Stimulated activated CD8-positive, alpha-beta memory T cell treated with anti-CD3 and anti-CD28 coated beads, Interleukin-15, amount 100 ng/mL, for 4 hours (primary cell): ENCODE measurements around the gene HPX.

ENCODE experiments used
- DNase-seq, 2 donors: peaks; one replicate each; pipeline ENCODE4 v3.0.0-alpha.2; 2020; ENCODE audit warnings: low read depth in 2 of 2

The HPX gene, protein sequence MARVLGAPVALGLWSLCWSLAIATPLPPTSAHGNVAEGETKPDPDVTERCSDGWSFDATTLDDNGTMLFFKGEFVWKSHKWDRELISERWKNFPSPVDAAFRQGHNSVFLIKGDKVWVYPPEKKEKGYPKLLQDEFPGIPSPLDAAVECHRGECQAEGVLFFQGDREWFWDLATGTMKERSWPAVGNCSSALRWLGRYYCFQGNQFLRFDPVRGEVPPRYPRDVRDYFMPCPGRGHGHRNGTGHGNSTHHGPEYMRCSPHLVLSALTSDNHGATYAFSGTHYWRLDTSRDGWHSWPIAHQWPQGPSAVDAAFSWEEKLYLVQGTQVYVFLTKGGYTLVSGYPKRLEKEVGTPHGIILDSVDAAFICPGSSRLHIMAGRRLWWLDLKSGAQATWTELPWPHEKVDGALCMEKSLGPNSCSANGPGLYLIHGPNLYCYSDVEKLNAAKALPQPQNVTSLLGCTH

GRCh38 chr11:6440906-6441358 lies at the start of gene HPX:
Gene HPX (minus strand): TSS chr11:6440987. CDS start chr11:6440963, 24 bp downstream.
- DNase-seq = no peak

GRCh38 chr11:6489306-6489705 lies 48.5 kb upstream of the HPX start:
- DNase-seq = no peak

- no peak for DNase-seq
Measured at GRCh38 chr11:6488821-6489220, 48.0 kb upstream of the HPX start.

DNA sequence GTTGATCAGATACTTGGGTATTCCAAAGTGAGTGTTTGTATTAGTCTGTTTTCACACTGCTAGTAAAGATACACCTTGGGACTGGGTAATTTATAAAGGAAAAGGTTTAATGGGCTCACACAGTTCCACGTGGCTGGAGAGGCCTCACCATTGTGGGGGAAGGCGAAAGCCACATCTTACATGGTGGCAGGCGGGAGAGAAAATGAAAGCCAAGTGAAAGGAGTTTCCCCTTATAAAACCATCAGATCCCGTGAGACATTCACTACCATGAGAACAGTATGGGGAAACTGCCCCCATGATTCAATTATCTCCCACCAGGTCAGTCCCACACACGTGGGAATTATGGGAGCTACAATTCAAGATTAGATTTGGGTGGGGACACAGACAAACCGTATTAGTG lies 47.6 kb upstream of the HPX start:
- no peak for DNase-seq

DNA sequence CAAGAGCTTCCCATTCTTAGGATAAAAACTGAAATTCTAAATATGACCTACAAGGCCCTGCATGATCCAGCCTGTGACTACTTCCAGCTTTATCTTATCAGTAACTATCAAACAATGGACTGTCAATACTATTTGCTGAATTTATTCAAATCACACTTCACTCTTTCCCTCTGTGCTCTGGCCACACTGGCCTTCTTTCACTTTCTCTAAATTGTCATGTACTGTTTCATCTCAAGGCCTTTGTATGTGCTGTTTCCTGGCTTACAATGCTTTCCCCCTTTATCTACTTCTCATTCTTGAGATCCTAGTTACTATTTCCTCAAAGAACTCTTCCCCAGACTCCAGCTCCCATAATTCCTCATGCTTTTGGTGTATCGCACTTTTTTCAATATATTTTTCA lies 46.2 kb upstream of the HPX start:
- no peak for DNase-seq

DNA sequence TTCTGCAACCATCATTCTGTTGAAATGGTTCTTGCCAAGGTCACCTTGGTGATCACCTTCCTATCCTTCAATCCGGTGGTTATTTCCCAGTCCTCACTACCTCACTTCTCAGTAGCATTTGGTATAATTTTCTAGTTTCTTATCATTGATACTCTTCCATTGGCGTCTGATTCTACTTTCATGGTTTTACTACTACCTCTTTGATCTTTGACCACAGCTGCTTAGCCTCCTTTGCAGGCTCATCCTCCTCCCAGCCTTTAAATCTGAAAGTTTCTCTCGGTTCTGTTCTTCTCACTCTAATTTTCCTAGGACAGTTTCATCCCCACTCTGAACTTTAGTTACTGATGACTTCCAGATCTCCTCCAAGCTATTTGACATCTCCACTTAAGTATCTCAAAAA lies 45.5 kb upstream of the HPX start:
- no peak for DNase-seq

- no peak for DNase-seq
Measured at GRCh38 chr11:6485661-6486060, 44.9 kb upstream of the HPX start.

GRCh38 chr11:6483015-6483414 lies 42.2 kb upstream of the HPX start:
- no peak for DNase-seq

GRCh38 chr11:6482441-6482840 lies 41.7 kb upstream of the HPX start:
- DNase-seq = no peak

GRCh38 chr11:6481924-6482275 lies 41.1 kb upstream of the HPX start:
- no peak for DNase-seq

DNA sequence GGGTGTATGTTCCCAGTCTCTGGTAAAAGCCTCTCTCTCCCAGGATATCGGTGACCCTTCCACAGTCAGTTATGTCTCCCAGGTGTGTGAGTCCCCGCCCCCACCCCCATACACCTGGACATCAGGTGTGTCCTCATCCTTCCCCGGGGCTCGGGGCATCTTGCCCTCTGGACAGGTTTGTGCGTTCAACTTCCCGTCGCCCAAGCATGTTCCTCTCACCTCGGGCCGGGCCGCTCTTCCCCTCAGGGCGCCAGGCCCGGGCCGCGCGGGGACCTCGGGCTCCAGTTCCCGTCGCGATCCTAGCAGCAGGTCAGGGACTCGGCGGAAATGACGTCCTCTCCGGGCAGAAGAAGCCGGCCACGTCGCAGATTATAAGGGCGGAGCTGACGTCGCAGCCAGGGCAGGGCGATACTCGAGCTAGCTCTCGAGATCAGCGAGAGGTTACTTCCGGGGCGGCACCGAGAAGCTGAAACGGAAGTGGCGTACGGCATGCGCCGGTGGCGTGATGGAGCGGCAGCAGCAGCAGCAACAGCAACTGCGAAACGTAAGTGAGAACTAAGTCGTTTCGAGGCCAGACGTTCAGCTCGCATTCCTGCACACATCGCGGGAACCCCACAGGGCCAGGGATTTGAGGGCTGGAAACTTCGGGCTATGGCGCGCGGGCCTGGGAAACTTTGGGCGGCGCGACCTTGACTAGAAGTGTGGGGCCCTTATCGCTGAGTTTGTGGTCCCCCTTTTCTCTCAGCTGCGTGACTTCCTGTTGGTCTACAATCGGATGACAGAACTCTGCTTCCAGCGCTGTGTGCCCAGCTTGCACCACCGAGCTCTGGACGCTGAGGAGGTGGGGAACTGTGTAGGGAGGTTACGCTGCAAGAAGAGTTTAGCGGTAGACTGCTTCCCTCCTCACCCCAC lies 40.5 kb upstream of the HPX start, which contains the start of the genes ARFIP2 and TIMM10B:
Gene ARFIP2, minus strand, starts transcription at position 320 of the 912 bp plus-strand sequence. CDS start 910 bp downstream, outside the sequence.
Gene TIMM10B, plus strand, starts transcription at position 490 of the 912 bp plus-strand sequence. Its CDS starts 16 bp downstream, at position 506.
- peak; percentile 90 to 96 for DNase-seq

DNA sequence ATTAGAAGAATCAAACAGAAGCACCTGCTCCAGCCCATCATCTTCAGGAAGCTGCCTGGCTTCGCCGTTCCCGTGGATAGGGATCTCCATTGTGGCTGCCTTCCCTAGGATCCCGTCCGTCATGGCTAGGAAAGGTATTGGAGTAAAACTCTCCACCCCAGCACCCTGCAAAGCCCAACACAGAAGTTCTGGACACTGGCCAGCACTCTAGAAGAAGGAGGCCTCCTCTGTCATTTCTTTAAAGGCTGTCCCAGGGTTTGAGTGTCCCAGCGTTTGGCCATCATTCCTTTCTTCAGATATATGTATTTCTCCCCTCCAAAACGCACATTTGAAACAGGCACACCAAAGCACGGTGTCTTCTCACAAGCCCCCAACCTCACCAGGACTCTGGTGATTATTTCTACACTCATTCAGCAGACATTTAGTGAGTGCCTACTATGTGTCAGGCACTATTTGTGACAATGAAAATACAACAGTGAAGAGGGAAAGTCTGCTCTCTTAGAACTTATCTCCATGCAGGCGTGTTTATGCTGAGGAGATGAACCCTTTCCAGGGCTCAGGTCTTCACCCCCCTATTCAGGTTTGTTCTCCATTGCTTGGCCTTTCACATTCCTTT lies 39.6 kb upstream of the HPX start:
- no peak for DNase-seq

- DNase-seq = no peak
Measured at GRCh38 chr11:6476571-6476970, 35.8 kb upstream of the HPX start.

DNA sequence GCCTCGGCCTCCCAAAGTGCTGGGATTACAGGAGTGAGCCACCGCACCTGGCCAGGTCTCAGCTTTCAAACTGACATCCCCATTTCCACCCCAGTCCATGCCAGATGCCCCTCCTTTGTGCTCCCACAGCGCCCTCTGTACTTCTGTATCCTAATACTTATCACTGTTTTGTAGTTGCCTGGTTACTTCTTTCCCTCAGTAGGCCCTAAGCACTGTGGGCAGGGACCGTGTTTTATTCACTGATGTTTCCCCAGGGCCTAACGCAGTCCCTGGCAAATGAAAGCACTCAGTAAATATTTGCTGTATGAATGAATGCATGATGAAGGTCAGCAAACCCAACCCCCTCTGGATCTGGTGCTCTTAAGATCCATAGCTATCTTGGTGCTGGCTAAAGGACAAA lies 35.1 kb upstream of the HPX start:
- no peak for DNase-seq

GRCh38 chr11:6474806-6475500 lies 34.2 kb upstream of the HPX start:
- no peak for DNase-seq

DNA sequence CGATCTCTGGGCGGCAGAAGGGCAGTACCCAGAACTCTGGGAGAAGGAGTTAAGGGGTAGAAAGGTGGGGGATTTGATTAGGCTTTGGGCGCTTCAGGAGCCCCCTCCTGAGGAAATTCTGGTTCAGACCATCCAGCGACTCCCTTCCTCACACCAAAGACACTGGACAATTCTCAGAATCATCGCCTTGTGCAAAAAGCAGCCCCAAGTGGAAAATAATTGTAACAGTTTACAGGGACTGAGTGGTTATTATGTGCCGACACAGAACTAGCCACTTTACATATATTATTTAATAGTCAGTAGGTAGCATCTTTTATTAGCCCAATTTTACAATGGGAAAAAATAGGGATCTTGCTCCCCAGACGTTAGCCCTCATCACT lies 33.6 kb upstream of the HPX start:
- no peak for DNase-seq

GRCh38 chr11:6473451-6474412 lies 32.9 kb upstream of the HPX start, which contains the start of gene TRIM3:
Gene TRIM3 (minus strand): TSS chr11:6473941. CDS start chr11:6465695, 8,246 bp downstream.
- DNase-seq = peak; percentile 54 to 64

GRCh38 chr11:6472934-6473333 lies 32.1 kb upstream of the HPX start:
- no peak for DNase-seq

GRCh38 chr11:6469599-6469998 lies 28.8 kb upstream of the HPX start:
- no peak for DNase-seq
